Measurements from ENCODE around the gene IRAK4.

IRAK4 gene

GRCh38 chr12:43812926-43813325 is 54.2 kb downstream of the IRAK4 start:
- no peaks in the 10 kb centered on the region for H3K9me3 ChIP-seq (ENCODE audit: control extremely low read depth in 1 of 5, control insufficient read depth in 4 of 5, insufficient read depth in 2 of 5, low read depth in 1 of 5, low read length in 4 of 5)
- H3K4me3 ChIP-seq (ENCODE audit: control insufficient read depth in 1 of 7, extremely low read depth in 1 of 7, insufficient read depth in 4 of 7, low read depth in 2 of 7, low read length in 6 of 7): no peak overlapping the region
- H3K27ac ChIP-seq (ENCODE audit: insufficient read depth in 1 of 2, low read depth in 1 of 2, low read length in 2 of 2, poor library complexity in 1 of 2, severe bottlenecking in 2 of 2): no peak overlapping the region
- H3K36me3 ChIP-seq (ENCODE audit: control insufficient read depth in 4 of 4, insufficient read depth in 4 of 4, low read length in 3 of 4): no peaks in the 10 kb centered on the region
- CTCF ChIA-PET: no interaction called here
- WGBS (ENCODE audit: insufficient coverage): 100% methylated on average over 1 of the region's 4 CpGs
- no peak for DNase-seq
- H3K4me1 ChIP-seq (ENCODE audit: control extremely low read depth in 1 of 4, control insufficient read depth in 4 of 4, insufficient read depth in 4 of 4, low read length in 3 of 4): no peaks in the 10 kb centered on the region
- peaks cover 0 to 2% (median 0%) of the 10 kb centered on the region in 5 experiments for H3K27me3 ChIP-seq (replicated peaks in 2 of 5; ENCODE audit: control insufficient read depth in 4 of 5, insufficient read depth in 5 of 5, low read length in 4 of 5)
- POLR2A ChIA-PET: no interaction called here

GRCh38 chr12:43815416-43815815 is 56.7 kb downstream of the IRAK4 start:
- H3K36me3 ChIP-seq (ENCODE audit: control insufficient read depth in 4 of 4, insufficient read depth in 4 of 4, low read length in 3 of 4): no peaks in the 10 kb centered on the region
- 100% methylated on average over 2 of the region's 3 CpGs for WGBS (ENCODE audit: insufficient coverage)
- no peak for DNase-seq
- no peaks in the 10 kb centered on the region for H3K9me3 ChIP-seq (ENCODE audit: control extremely low read depth in 1 of 5, control insufficient read depth in 4 of 5, insufficient read depth in 2 of 5, low read depth in 1 of 5, low read length in 4 of 5)
- H3K27ac ChIP-seq (ENCODE audit: insufficient read depth in 1 of 2, low read depth in 1 of 2, low read length in 2 of 2, poor library complexity in 1 of 2, severe bottlenecking in 2 of 2): no peak overlapping the region
- no peaks in the 10 kb centered on the region for H3K4me1 ChIP-seq (ENCODE audit: control extremely low read depth in 1 of 4, control insufficient read depth in 4 of 4, insufficient read depth in 4 of 4, low read length in 3 of 4)
- ChIA-PET CTCF (interaction anchor here (1.1 kb wide), 1 partner anchor 12 kb away, joined by 3 read pairs; no protein-coding TSS in a partner anchor), POLR2A (no interaction called here)
- peaks cover 0 to 2% (median 0%) of the 10 kb centered on the region in 5 experiments for H3K27me3 ChIP-seq (replicated peaks in 2 of 5; ENCODE audit: control insufficient read depth in 4 of 5, insufficient read depth in 5 of 5, low read length in 4 of 5)
- no peak overlapping the region for H3K4me3 ChIP-seq (ENCODE audit: control insufficient read depth in 1 of 7, extremely low read depth in 1 of 7, insufficient read depth in 4 of 7, low read depth in 2 of 7, low read length in 6 of 7)

- Histone ChIP-seq H3K9me3 (ENCODE audit: control extremely low read depth in 1 of 5, control insufficient read depth in 4 of 5, insufficient read depth in 2 of 5, low read depth in 1 of 5, low read length in 4 of 5) (no peaks in the 10 kb centered on the region), H3K4me3 (ENCODE audit: control insufficient read depth in 1 of 7, extremely low read depth in 1 of 7, insufficient read depth in 4 of 7, low read depth in 2 of 7, low read length in 6 of 7) (no peak overlapping the region), H3K27ac (ENCODE audit: insufficient read depth in 1 of 2, low read depth in 1 of 2, low read length in 2 of 2, poor library complexity in 1 of 2, severe bottlenecking in 2 of 2) (no peak overlapping the region), H3K4me1 (ENCODE audit: control extremely low read depth in 1 of 4, control insufficient read depth in 4 of 4, insufficient read depth in 4 of 4, low read length in 3 of 4) (no peaks in the 10 kb centered on the region), H3K36me3 (ENCODE audit: control insufficient read depth in 4 of 4, insufficient read depth in 4 of 4, low read length in 3 of 4) (no peaks in the 10 kb centered on the region), H3K27me3 (replicated peaks in 2 of 5; ENCODE audit: control insufficient read depth in 4 of 5, insufficient read depth in 5 of 5, low read length in 4 of 5) (peaks cover 0 to 2% (median 0%) of the 10 kb centered on the region in 5 experiments)
- 88% methylated on average over 2 of the region's 3 CpGs for WGBS (ENCODE audit: insufficient coverage)
- DNase-seq: no peak
- CTCF ChIA-PET: interaction anchor here (1.1 kb wide), 1 partner anchor 11 kb away, joined by 3 read pairs; no protein-coding TSS in a partner anchor
- POLR2A ChIA-PET: no interaction called here
Measured at GRCh38 chr12:43816168-43816567, 57.4 kb downstream of the IRAK4 start.

GRCh38 chr12:43824207-43824775 is 65.5 kb downstream of the IRAK4 start:
- no peak for DNase-seq
- POLR2A ChIA-PET: interaction anchor here (0.6 to 0.9 kb wide), 2 partner anchors 53 to 342 kb away, joined by 3 to 4 read pairs; no protein-coding TSS in a partner anchor
- Histone ChIP-seq H3K9me3 (ENCODE audit: control extremely low read depth in 1 of 5, control insufficient read depth in 4 of 5, insufficient read depth in 2 of 5, low read depth in 1 of 5, low read length in 4 of 5) (no peaks in the 10 kb centered on the region), H3K4me3 (ENCODE audit: control insufficient read depth in 1 of 7, extremely low read depth in 1 of 7, insufficient read depth in 4 of 7, low read depth in 2 of 7, low read length in 6 of 7) (no peak overlapping the region), H3K36me3 (ENCODE audit: control insufficient read depth in 4 of 4, insufficient read depth in 4 of 4, low read length in 3 of 4) (no peaks in the 10 kb centered on the region), H3K27ac (ENCODE audit: insufficient read depth in 1 of 2, low read depth in 1 of 2, low read length in 2 of 2, poor library complexity in 1 of 2, severe bottlenecking in 2 of 2) (no peak overlapping the region), H3K4me1 (ENCODE audit: control extremely low read depth in 1 of 4, control insufficient read depth in 4 of 4, insufficient read depth in 4 of 4, low read length in 3 of 4) (no peaks in the 10 kb centered on the region), H3K27me3 (replicated peaks in 2 of 5; ENCODE audit: control insufficient read depth in 4 of 5, insufficient read depth in 5 of 5, low read length in 4 of 5) (peaks cover 0 to 2% (median 0%) of the 10 kb centered on the region in 5 experiments)
- CTCF ChIA-PET: interaction anchor here (0.9 to 1.5 kb wide), 2 partner anchors 10 to 51 kb away, joined by 3 to 5 read pairs; no protein-coding TSS in a partner anchor
- WGBS (ENCODE audit: insufficient coverage): 93% methylated on average over 7 of the region's 8 CpGs

GRCh38 chr12:43826681-43827080 is 67.9 kb downstream of the IRAK4 start:
- Histone ChIP-seq H3K4me3 (ENCODE audit: control insufficient read depth in 1 of 7, extremely low read depth in 1 of 7, insufficient read depth in 4 of 7, low read depth in 2 of 7, low read length in 6 of 7) (no peak overlapping the region), H3K36me3 (ENCODE audit: control insufficient read depth in 4 of 4, insufficient read depth in 4 of 4, low read length in 3 of 4) (no peaks in the 10 kb centered on the region), H3K27me3 (replicated peaks in 2 of 5; ENCODE audit: control insufficient read depth in 4 of 5, insufficient read depth in 5 of 5, low read length in 4 of 5) (peaks cover 0 to 5% (median 0%) of the 10 kb centered on the region in 5 experiments), H3K27ac (ENCODE audit: insufficient read depth in 1 of 2, low read depth in 1 of 2, low read length in 2 of 2, poor library complexity in 1 of 2, severe bottlenecking in 2 of 2) (no peak overlapping the region), H3K9me3 (ENCODE audit: control extremely low read depth in 1 of 5, control insufficient read depth in 4 of 5, insufficient read depth in 2 of 5, low read depth in 1 of 5, low read length in 4 of 5) (no peaks in the 10 kb centered on the region), H3K4me1 (ENCODE audit: control extremely low read depth in 1 of 4, control insufficient read depth in 4 of 4, insufficient read depth in 4 of 4, low read length in 3 of 4) (no peaks in the 10 kb centered on the region)
- 100% methylated on average over 1 of the region's 3 CpGs for WGBS (ENCODE audit: insufficient coverage)
- no peak for DNase-seq
- ChIA-PET POLR2A (no interaction called here), CTCF (interaction anchor here (1.0 to 1.7 kb wide), 3 partner anchors 9 to 21 kb away, joined by 3 to 6 read pairs (median 3); partner anchors contain the start of gene TWF1)

- Histone ChIP-seq H3K27ac (ENCODE audit: insufficient read depth in 1 of 2, low read depth in 1 of 2, low read length in 2 of 2, poor library complexity in 1 of 2, severe bottlenecking in 2 of 2) (no peak overlapping the region), H3K9me3 (ENCODE audit: control extremely low read depth in 1 of 5, control insufficient read depth in 4 of 5, insufficient read depth in 2 of 5, low read depth in 1 of 5, low read length in 4 of 5) (no peaks in the 10 kb centered on the region), H3K4me1 (ENCODE audit: control extremely low read depth in 1 of 4, control insufficient read depth in 4 of 4, insufficient read depth in 4 of 4, low read length in 3 of 4) (peaks cover 1 to 4% (median 4%) of the 10 kb centered on the region in 4 experiments), H3K36me3 (ENCODE audit: control insufficient read depth in 4 of 4, insufficient read depth in 4 of 4, low read length in 3 of 4) (no peaks in the 10 kb centered on the region), H3K27me3 (replicated peaks in 2 of 5; ENCODE audit: control insufficient read depth in 4 of 5, insufficient read depth in 5 of 5, low read length in 4 of 5) (peaks cover 0 to 5% (median 0%) of the 10 kb centered on the region in 5 experiments), H3K4me3 (ENCODE audit: control insufficient read depth in 1 of 7, extremely low read depth in 1 of 7, insufficient read depth in 4 of 7, low read depth in 2 of 7, low read length in 6 of 7) (no peak overlapping the region)
- CTCF ChIA-PET: interaction anchor here (1.1 to 1.7 kb wide), 2 partner anchors 12 to 21 kb away, joined by 3 to 6 read pairs; partner anchors contain the start of gene TWF1
- WGBS (ENCODE audit: insufficient coverage): no CpG with 5 or more reads among the region's 1 CpG
- DNase-seq: no peak
- POLR2A ChIA-PET: no interaction called here
Measured at GRCh38 chr12:43827093-43827492, 68.3 kb downstream of the IRAK4 start.

GRCh38 chr12:43832463-43833168 is 73.9 kb downstream of the IRAK4 start:
- Histone ChIP-seq H3K27me3 (replicated peaks in 2 of 5; ENCODE audit: control insufficient read depth in 4 of 5, insufficient read depth in 5 of 5, low read length in 4 of 5) (peaks cover 0 to 4% (median 0%) of the 10 kb centered on the region in 5 experiments), H3K9me3 (ENCODE audit: control extremely low read depth in 1 of 5, control insufficient read depth in 4 of 5, insufficient read depth in 2 of 5, low read depth in 1 of 5, low read length in 4 of 5) (no peaks in the 10 kb centered on the region), H3K4me1 (ENCODE audit: control extremely low read depth in 1 of 4, control insufficient read depth in 4 of 4, insufficient read depth in 4 of 4, low read length in 3 of 4) (peaks cover 16 to 33% (median 25%) of the 10 kb centered on the region in 4 experiments), H3K4me3 (ENCODE audit: control insufficient read depth in 1 of 7, extremely low read depth in 1 of 7, insufficient read depth in 4 of 7, low read depth in 2 of 7, low read length in 6 of 7) (no peak overlapping the region), H3K36me3 (ENCODE audit: control insufficient read depth in 4 of 4, insufficient read depth in 4 of 4, low read length in 3 of 4) (no peaks in the 10 kb centered on the region), H3K27ac (ENCODE audit: insufficient read depth in 1 of 2, low read depth in 1 of 2, low read length in 2 of 2, poor library complexity in 1 of 2, severe bottlenecking in 2 of 2) (no peak overlapping the region)
- CTCF ChIA-PET: interaction anchor here (1.1 to 1.5 kb wide), 2 partner anchors 9 to 73 kb away, joined by 3 read pairs; no protein-coding TSS in a partner anchor
- POLR2A ChIA-PET: interaction anchor here (0.6 kb wide), 1 partner anchor 963 kb away, joined by 3 read pairs; no protein-coding TSS in a partner anchor
- WGBS (ENCODE audit: insufficient coverage): no CpG with 5 or more reads among the region's 4 CpGs
- DNase-seq: peak; percentile 37 to 75 (median 72)
